ENCODE data around the gene WWOX.

WWOX gene

GRCh38 chr16:78704416-78704815, 605.0 kb downstream of the WWOX start:
- no peak for DNase-seq

DNA sequence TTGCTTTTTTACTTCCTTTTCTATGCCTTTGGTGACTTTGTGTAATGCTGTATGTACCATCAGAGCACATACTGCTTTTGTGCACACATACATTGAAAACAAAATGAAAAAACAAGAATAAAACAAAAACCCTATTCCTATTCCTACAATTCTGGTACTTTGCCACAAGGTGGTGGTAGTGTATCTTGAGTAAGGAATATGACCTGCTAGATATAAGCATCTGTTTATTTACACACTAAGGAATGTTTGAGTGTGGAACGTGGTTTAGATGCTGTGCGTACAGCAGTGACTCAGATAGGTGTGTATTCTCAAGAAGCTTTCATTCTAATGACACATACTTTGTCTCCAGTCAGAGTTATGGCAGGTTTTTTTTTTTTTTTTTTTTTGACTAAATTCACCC, 606.2 kb downstream of the WWOX start:
- peak in 1 of 5 donors; percentile 72 for DNase-seq

- no peak for DNase-seq
Observed at GRCh38 chr16:78706637-78707036, 607.2 kb downstream of the WWOX start.

GRCh38 chr16:78709137-78709884, 609.9 kb downstream of the WWOX start:
- no peak for DNase-seq

GRCh38 chr16:78715106-78715505, 615.7 kb downstream of the WWOX start:
- DNase-seq: no peak

DNA sequence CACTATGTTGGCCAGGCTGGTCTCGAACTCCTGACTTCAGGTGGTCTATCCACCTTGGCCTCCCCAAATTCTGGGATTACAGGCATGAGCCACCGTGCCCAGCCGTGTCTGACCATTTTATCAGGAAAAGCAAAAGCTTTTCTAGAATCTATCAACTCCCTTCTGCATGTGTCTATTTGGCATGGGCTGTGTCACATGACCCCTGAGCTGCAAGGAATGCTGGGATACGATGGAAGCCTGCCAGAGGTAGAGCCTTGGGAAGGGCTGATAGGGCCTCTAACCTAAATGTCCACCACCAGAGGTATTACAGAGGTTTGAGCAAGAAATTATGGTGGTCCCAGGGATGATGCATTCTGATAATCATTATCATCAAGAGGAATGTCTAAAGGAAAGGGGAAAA, 616.2 kb downstream of the WWOX start:
- DNase-seq: no peak

GRCh38 chr16:78718141-78718540, 618.7 kb downstream of the WWOX start:
- DNase-seq: no peak

GRCh38 chr16:78720416-78720815, 621.0 kb downstream of the WWOX start:
- DNase-seq: no peak

DNA sequence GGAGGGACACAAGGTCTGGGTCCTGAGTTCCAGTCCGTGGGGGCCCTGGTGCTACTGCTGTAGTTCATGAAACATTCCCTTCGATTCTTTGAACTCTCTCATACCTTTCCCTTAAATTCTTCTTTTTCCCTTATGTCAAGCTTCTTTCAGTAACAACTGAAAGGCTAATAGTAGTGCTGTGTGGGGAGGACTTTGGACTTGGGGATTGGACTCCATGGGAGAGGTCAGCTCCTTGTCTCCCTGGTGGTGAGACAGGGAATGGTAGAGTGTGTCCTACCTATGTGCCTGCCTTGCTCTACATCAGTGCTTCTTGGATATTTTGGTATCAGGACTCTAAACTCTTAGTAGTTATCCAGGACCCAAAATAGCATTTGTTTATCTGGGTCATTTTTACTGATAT, 628.1 kb downstream of the WWOX start:
- no peak for DNase-seq

DNA sequence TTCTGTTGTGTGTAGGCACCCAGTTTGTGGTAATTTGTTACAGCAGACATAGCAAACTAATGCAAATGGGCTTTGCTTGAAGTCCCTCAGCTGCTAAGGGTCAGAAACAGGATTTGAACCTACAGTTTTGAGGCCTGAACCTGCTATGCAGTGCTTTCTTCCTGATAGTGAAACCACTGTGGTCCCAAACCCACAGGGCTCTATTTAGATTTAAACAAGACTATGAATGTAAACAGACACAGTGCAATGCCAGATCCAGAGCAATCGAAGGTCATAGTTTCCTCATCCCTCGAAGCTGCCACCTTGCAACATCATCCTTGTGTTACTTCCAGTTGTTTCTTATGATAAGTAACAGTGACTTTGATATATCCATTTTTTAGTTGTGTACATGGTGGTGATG, 630.2 kb downstream of the WWOX start:
- DNase-seq: no peak

DNA sequence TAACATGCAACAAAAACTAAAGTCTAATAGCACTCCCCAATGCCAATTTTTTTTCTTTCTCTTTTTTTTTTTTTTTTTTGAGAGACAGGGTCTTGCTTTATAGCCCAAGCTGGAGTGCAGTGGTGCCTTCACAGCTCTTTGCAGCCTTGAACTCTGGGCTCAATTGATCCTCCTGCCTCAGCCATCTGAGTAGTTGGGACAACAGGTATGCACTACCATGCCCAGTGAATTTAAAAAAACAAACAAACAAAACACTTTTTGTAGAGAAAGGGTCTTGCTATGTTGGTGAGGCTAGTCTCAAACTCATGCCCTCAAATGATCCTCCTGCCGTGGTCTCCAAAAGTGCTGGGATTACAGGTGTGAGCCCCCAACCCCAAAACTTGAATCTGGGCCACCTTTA, 632.3 kb downstream of the WWOX start:
- DNase-seq: no peak

GRCh38 chr16:78732696-78733095, 633.2 kb downstream of the WWOX start:
- DNase-seq: no peak

GRCh38 chr16:78735337-78735736, 635.9 kb downstream of the WWOX start:
- DNase-seq: no peak

DNA sequence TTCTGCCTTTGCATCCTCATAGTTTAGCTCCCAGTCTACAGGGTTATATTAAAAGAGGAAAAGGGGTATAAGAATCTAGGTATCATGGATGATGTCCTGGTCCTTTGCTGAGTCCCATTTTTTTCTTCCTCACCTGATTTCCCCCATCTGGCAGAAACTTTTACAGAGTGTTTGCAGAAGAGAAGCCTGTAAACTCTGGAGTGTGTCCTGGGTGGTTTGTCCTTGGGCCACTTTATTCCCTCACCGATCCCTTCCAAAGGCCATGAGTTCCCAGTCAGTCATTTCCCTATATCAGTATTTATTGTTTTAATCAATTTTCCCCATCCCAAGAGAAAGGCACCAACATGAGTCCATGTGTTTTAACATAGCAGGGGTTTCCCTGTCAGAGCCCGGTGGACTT, 638.2 kb downstream of the WWOX start:
- DNase-seq: no peak

GRCh38 chr16:78738557-78738956, 639.1 kb downstream of the WWOX start:
- no peak for DNase-seq

GRCh38 chr16:78740269-78740668, 640.8 kb downstream of the WWOX start:
- no peak for DNase-seq

DNA sequence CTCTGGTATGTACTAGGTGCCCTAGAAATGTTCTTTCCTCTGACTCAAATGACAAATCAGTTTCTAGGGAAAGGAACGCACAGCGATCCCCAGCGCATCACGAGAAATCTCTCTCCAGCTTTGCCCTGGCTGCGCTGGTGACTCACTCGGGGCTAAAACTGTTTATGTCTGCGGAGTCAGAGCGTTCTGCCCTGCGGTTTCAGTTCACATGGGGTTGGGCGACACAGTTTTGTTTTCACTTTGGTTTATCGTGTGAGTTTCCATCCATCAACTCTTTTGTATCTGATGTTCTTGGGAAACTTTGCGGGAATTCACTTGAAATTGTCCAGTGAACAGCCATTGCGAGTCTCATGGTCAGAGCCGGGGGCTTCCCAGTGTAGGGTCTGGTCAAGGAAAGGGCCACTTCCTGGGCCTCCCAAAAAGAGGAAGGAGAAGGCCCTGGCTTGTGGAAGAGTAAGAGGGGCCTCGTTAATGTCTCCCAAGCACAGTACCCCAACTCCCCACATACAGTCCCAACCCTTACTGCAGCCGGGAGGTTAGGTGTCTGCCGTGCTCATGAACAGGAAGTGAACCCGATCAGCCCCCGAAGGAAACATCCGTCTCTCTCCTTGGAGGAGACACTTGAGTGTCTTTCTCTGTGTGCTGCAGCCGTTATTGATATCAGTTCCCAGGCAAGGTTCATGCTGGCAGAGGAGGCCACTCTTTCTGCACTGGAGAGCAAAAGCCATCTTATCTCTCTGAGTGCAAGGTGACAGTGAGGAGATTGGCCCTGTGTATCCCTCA, 643.2 kb downstream of the WWOX start:
- DNase-seq: peak; percentile 41 to 91 (median 69)

GRCh38 chr16:78743556-78743955, 644.1 kb downstream of the WWOX start:
- peak in 1 of 5 donors; percentile 15 for DNase-seq

DNA sequence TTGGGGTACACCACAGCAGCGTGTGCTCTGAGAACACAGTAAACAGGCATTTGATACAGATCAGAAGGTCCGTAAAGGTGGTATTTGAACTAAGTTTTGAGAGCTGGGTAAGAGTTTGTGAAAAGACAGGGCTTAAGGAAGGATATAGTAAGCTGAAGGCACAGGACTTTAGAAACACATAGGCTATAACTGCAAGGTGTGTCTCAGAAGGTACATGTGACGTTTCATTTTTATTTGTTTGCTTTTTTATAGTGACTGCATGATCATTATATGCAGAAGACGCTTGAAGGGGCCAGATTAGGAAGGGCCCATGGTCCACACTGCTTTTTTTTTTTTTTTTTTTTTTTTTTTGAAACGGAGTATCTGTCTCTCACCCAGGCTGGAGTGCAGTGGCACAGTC, 644.6 kb downstream of the WWOX start:
- no peak for DNase-seq

DNA sequence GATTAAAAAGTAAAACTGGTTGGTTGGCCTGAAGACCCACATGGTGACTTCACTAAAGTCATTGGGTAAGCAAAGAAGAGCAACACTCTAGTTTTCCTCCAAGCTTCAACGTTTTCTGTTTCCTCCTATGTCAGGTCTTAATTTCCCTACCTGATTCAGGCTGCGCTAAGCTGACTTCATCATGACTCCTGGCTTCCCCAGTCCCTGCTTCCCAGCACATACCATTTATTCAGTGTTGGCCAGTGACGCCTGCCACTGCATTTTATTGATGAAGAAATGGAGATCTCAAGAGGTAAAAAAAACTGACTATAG, 645.3 kb downstream of the WWOX start:
- DNase-seq: no peak

GRCh38 chr16:78745108-78746019, 645.9 kb downstream of the WWOX start:
- no peak for DNase-seq

DNA sequence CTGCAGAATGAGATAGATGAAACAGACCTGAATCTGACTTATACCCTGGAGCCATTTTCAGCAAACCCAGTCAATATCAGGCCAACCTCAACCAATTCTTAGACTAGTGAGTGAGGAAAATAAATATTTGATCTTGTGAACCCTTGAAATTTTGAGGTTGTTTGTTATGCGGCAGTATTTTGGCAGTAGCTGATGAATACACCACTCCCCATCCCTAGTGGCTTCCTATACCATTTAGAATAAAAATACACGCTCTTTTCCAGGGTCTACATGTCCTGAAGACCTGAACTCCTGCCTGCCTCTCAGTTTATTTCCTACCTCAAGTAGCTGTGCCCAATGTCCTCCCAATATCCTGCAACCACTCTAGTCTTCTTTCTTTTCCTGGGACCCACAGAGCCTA, 647.3 kb downstream of the WWOX start:
- DNase-seq: no peak

GRCh38 chr16:78748220-78748929, 648.9 kb downstream of the WWOX start:
- DNase-seq: no peak

Measured in T-helper 1 cell (primary cell).